IMR-90 (cell line): ENCODE results near the gene CPEB3. TPM values are rescaled to one million over a fixed set of nuclear protein-coding genes. Genes with fewer than 3 reads are reported as not detected.
A peak's percentile ranks its signal among the peaks of the same experiment; 100 is the strongest.

Source experiments
- ATAC-seq: fragments of 200-7000 bp; cut with Tn5 transposase; 2 replicates; pipeline ENCODE4 v1.9.1; 2020; ENCODE audit warnings: low read depth, mild to moderate bottlenecking, moderate library complexity
- BruUV-seq: library from RNA; stranded (reverse); fragments of 400-500 nt; replicated peaks from 2 replicates; lab custom pipeline; 2021; lab: Mats Ljungman, UMichigan
- CTCF ChIA-PET: fragments of 300-600 bp; formaldehyde crosslinking; extraction: SDS; loops from one replicate; lab custom pipeline; 2021; ENCODE audit warnings: antibody characterized with exemption; lab: Yijun Ruan, JAX
- POLR2A ChIA-PET: fragments of 300-600 bp; sonication (Branson Sonifier 250); formaldehyde crosslinking; loops from one replicate; lab custom pipeline; 2022; ENCODE audit warnings: antibody characterized with exemption; ENCODE audit not compliant: unreplicated experiment; lab: Charles Lee
- DNase-seq: peaks from one replicate; pipeline ENCODE4 v3.0.0; 2013
- H2AFZ ChIP-seq: replicated peaks from 2 replicates; pipeline ENCODE3; 2013; ENCODE audit warnings: low read length, mild to moderate bottlenecking; ENCODE audit not compliant: poor library complexity
- H2AK5ac ChIP-seq: 2 replicates; pipeline ENCODE4 v1.6.1; 2013; ENCODE audit warnings: low read depth, low read length, inconsistent platforms
- H2AK9ac ChIP-seq: replicated peaks from 2 replicates; pipeline ENCODE3; 2013; ENCODE audit warnings: mild to moderate bottlenecking, low read depth, low read length, moderate library complexity; ENCODE audit not compliant: poor library complexity
- H2BK120ac ChIP-seq: 2 replicates; pipeline ENCODE4 v1.6.1; 2013; ENCODE audit warnings: low read depth, low read length, inconsistent platforms
- H2BK15ac ChIP-seq: 3 replicates; pipeline ENCODE4 v1.6.1; 2013; ENCODE audit warnings: low read depth, low read length, inconsistent platforms
- H2BK20ac ChIP-seq: 2 replicates; pipeline ENCODE4 v1.6.1; 2013; ENCODE audit warnings: low read depth, mild to moderate bottlenecking, inconsistent platforms, low read length, moderate library complexity
- H2BK5ac ChIP-seq: 2 replicates; pipeline ENCODE4 v1.6.1; 2013; ENCODE audit warnings: mild to moderate bottlenecking, low read depth, low read length, inconsistent platforms; ENCODE audit not compliant: poor library complexity, severe bottlenecking
- H3K14ac ChIP-seq: replicated peaks from 2 replicates; pipeline ENCODE4 v1.6.1; 2013; ENCODE audit warnings: low read depth, low read length, inconsistent platforms
- H3K18ac ChIP-seq: 2 replicates; pipeline ENCODE4 v1.6.1; 2013; ENCODE audit warnings: low read depth, low read length, control low read depth
- H3K23ac ChIP-seq: 2 replicates; pipeline ENCODE4 v1.6.1; 2013; ENCODE audit warnings: low read depth, low read length, inconsistent platforms
- H3K27ac ChIP-seq: 2 replicates; pipeline ENCODE4 v1.5.1; 2013; ENCODE audit warnings: mild to moderate bottlenecking, control low read depth, low read length; ENCODE audit not compliant: insufficient read depth
- H3K27me3 ChIP-seq: 2 replicates; pipeline ENCODE4 v1.6.1; 2013; ENCODE audit warnings: low read length; ENCODE audit not compliant: control insufficient read depth, insufficient read depth
- H3K36me3 ChIP-seq: 2 replicates; pipeline ENCODE4 v1.6.1; 2013; ENCODE audit warnings: low read length, mixed read lengths; ENCODE audit not compliant: control insufficient read depth, insufficient read depth
- H3K4ac ChIP-seq: 2 replicates; pipeline ENCODE4 v1.6.1; 2013; ENCODE audit warnings: low read depth, low read length, inconsistent platforms
- H3K4me1 ChIP-seq: 2 replicates; pipeline ENCODE4 v1.6.1; 2013; ENCODE audit warnings: low read length, mixed read lengths; ENCODE audit not compliant: control insufficient read depth, insufficient read depth
- H3K4me2 ChIP-seq: 2 replicates; pipeline ENCODE4 v1.6.1; 2013; ENCODE audit warnings: low read depth, mild to moderate bottlenecking, control low read depth, low read length, moderate library complexity
- H3K4me3 ChIP-seq: 2 replicates; pipeline ENCODE4 v1.5.1; 2013; ENCODE audit warnings: low read depth, mild to moderate bottlenecking, control low read depth, low read length, moderate library complexity; ENCODE audit not compliant: insufficient read depth
- H3K56ac ChIP-seq: 2 replicates; pipeline ENCODE4 v1.6.1; 2013; ENCODE audit warnings: low read length, inconsistent platforms; ENCODE audit not compliant: insufficient read depth; ENCODE audit errors: extremely low read depth
- H3K79me1 ChIP-seq, 2 experiments: 2 replicates each; pipeline ENCODE4 v1.6.1; 2013; ENCODE audit warnings: low read length in 2 of 2, inconsistent platforms in 1 of 2, low read depth in 1 of 2
- H3K9ac ChIP-seq: 2 replicates; pipeline ENCODE4 v1.6.1; 2013; ENCODE audit warnings: low read depth, low read length, control low read depth
- H3K9me1 ChIP-seq: 2 replicates; pipeline ENCODE4 v1.6.1; 2013; ENCODE audit warnings: low read length, inconsistent platforms; ENCODE audit not compliant: insufficient read depth
- H3K9me3 ChIP-seq: 2 replicates; pipeline ENCODE4 v1.6.1; 2013; ENCODE audit warnings: low read length; ENCODE audit not compliant: control insufficient read depth, insufficient read depth
- H4K20me1 ChIP-seq: 2 replicates; pipeline ENCODE4 v1.6.1; 2013; ENCODE audit warnings: low read length, inconsistent platforms; ENCODE audit not compliant: insufficient read depth
- H4K5ac ChIP-seq: 2 replicates; pipeline ENCODE4 v1.6.1; 2013; ENCODE audit warnings: mild to moderate bottlenecking, low read depth, low read length, control low read depth
- H4K8ac ChIP-seq, 2 experiments: 2 replicates each; pipeline ENCODE4 v1.6.1; 2013; ENCODE audit warnings: low read depth in 2 of 2, low read length in 2 of 2, control low read depth in 1 of 2, inconsistent platforms in 1 of 2
- H4K91ac ChIP-seq: 2 replicates; pipeline ENCODE4 v1.6.1; 2013; ENCODE audit warnings: low read depth, low read length, inconsistent platforms; ENCODE audit not compliant: insufficient read depth
- BHLHE40 ChIP-seq: fragments of 150-350 bp; IDR thresholded peaks from 2 replicates; pipeline ENCODE4 v1.6.1; 2016; ENCODE audit warnings: mild to moderate bottlenecking, low read depth, low read length
- CEBPB ChIP-seq: IDR thresholded peaks from 2 replicates; pipeline ENCODE4 v1.6.1; 2012; ENCODE audit warnings: low read depth, low read length, improper control_type of control experiment
- CHD1 ChIP-seq: IDR thresholded peaks from 2 replicates; pipeline ENCODE4 v1.6.1; 2012; ENCODE audit warnings: low read depth, low read length, improper control_type of control experiment
- CTCF ChIP-seq: conservative IDR thresholded peaks from 2 replicates; pipeline ENCODE4 v1.5.1; 2012; ENCODE audit warnings: mild to moderate bottlenecking, low read depth, low read length, improper control_type of control experiment
- ELK1 ChIP-seq: fragments of 150-350 bp; IDR thresholded peaks from 2 replicates; pipeline ENCODE4 v1.6.1; 2016; ENCODE audit warnings: low read depth, mild to moderate bottlenecking, low read length, moderate library complexity, borderline replicate concordance
- FOS ChIP-seq: fragments of 150-350 bp; IDR thresholded peaks from 2 replicates; pipeline ENCODE4 v1.6.1; 2016; ENCODE audit warnings: low read depth, low read length
- MAFK ChIP-seq: IDR thresholded peaks from 2 replicates; pipeline ENCODE4 v1.6.1; 2012; ENCODE audit warnings: low read depth, low read length, improper control_type of control experiment
- MAZ ChIP-seq: IDR thresholded peaks from 2 replicates; pipeline ENCODE4 v1.6.1; 2012; ENCODE audit warnings: low read depth, mild to moderate bottlenecking, low read length, improper control_type of control experiment, moderate library complexity, borderline replicate concordance
- MXI1 ChIP-seq: IDR thresholded peaks from 2 replicates; pipeline ENCODE4 v1.6.1; 2012; ENCODE audit warnings: low read depth, mild to moderate bottlenecking, low read length, moderate library complexity, borderline replicate concordance
- NFE2L2 ChIP-seq: fragments of 150-350 bp; IDR thresholded peaks from 2 replicates; pipeline ENCODE4 v1.6.1; 2016; ENCODE audit warnings: low read depth, mild to moderate bottlenecking, low read length
- POLR2A ChIP-seq: IDR thresholded peaks from 2 replicates; pipeline ENCODE4 v1.6.1; 2012; ENCODE audit warnings: mild to moderate bottlenecking, low read depth, low read length
- RAD21 ChIP-seq: IDR thresholded peaks from 2 replicates; pipeline ENCODE4 v1.6.1; 2012; ENCODE audit warnings: low read length, improper control_type of control experiment
- RCOR1 ChIP-seq: IDR thresholded peaks from 2 replicates; pipeline ENCODE4 v1.6.1; 2012; ENCODE audit warnings: mild to moderate bottlenecking, low read length, improper control_type of control experiment; ENCODE audit not compliant: insufficient replicate concordance
- RFX5 ChIP-seq: IDR thresholded peaks from 2 replicates; pipeline ENCODE4 v1.8.0; 2012; ENCODE audit warnings: low read depth, mild to moderate bottlenecking, low read length, moderate library complexity
- SMC3 ChIP-seq: fragments of 150-350 bp; IDR thresholded peaks from 2 replicates; pipeline ENCODE4 v1.6.1; 2016; ENCODE audit warnings: low read depth, mild to moderate bottlenecking, antibody characterized with exemption, low read length, moderate library complexity
- USF2 ChIP-seq: fragments of 150-350 bp; IDR thresholded peaks from 2 replicates; pipeline ENCODE4 v1.6.1; 2017; ENCODE audit warnings: mild to moderate bottlenecking, antibody characterized with exemption, low read length, low read depth
- WGBS, 2 experiments: methylation state at CpG; one replicate each; pipeline versions ENCODE4 v1.1.5 to v1.1.7; 2013; ENCODE audit warnings: missing lambda C conversion rate in 2 of 2; ENCODE audit not compliant: insufficient read length in 1 of 2; ENCODE audit errors: extremely low coverage in 2 of 2; 5-methylcytosine and 5-hydroxymethylcytosine counted together
- dilution Hi-C: fragments of 300-500 bp; cut with HindIII; formaldehyde crosslinking; loops from one replicate; pipeline ENCODE4 v1.14.3; 2018; ENCODE audit warnings: low sequenced_read_pairs; ENCODE audit not compliant: unreplicated experiment
- in situ Hi-C: fragments of 300-500 bp; cut with MboI; formaldehyde crosslinking; loops from 3 replicates; pipeline ENCODE4 v1.14.3; 2019; ENCODE audit warnings: low sequenced_read_pairs, inconsistent platforms, mixed read lengths
- intact Hi-C: fragments of 100-400 bp; cut with micrococcal nuclease; formaldehyde crosslinking; loops from 2 replicates; pipeline ENCODE4 v1.10.0; 2022
- polyA plus RNA-seq, 3 experiments: library from polyadenylated mRNA; depleted of rRNA; stranded (reverse); fragments of >200 nt; gene quantifications; 2 replicates each; pipeline ENCODE4 v1.2.3, GENCODE V29; 2012; ENCODE audit warnings: low replicate concordance in 1 of 3
- total RNA-seq: library from RNA; depleted of rRNA; stranded (reverse); fragments of >200 nt; gene quantifications from 2 replicates; pipeline ENCODE4 v1.2.3, GENCODE V29; 2012

The CPEB3 gene
- total and polyA plus RNA-seq, 2 of the 4 experiments (the other 2 are of a cell fraction), result 0.18 to 0.36 TPM

GRCh38 chr10:92064506-92064905, 226.4 kb downstream of the CPEB3 start:
- no peak overlapping the region for H3K18ac ChIP-seq
- no peak overlapping the region for H4K8ac ChIP-seq
- WGBS, 2 experiments, result no CpG with 5 or more reads among the region's 2 CpGs
- no peak overlapping the region for H2BK20ac ChIP-seq
- DNase-seq (peak; percentile 48), ATAC-seq (no peak)
- no peaks in the 10 kb centered on the region for H3K9me3 ChIP-seq
- no peak overlapping the region for H3K4me3 ChIP-seq
- no peak overlapping the region for H2AK5ac ChIP-seq
- no peaks in the 10 kb centered on the region for H3K27me3 ChIP-seq
- peaks cover 5% of the 10 kb centered on the region; the same call in 1 of the 2 replicates for H3K4me1 ChIP-seq
- TF ChIP-seq MAFK, result no peak
- TF ChIP-seq CEBPB, result no peak
- no peak for TF ChIP-seq CTCF
- no peak for TF ChIP-seq BHLHE40
- no peak for TF ChIP-seq MXI1
- no peak for TF ChIP-seq RAD21
- no peak for TF ChIP-seq CHD1
- no peak for TF ChIP-seq USF2
- TF ChIP-seq RCOR1, result no peak
- no peak for TF ChIP-seq NFE2L2
- TF ChIP-seq SMC3, result no peak
- no peak for TF ChIP-seq MAZ
- no peak for TF ChIP-seq RFX5
- TF ChIP-seq FOS, result no peak
- no peak for TF ChIP-seq ELK1
- TF ChIP-seq POLR2A, result no peak
- H3K79me1 ChIP-seq, result no peaks in the 10 kb centered on the region
- H3K27ac ChIP-seq, result no peak overlapping the region
- intact Hi-C loops, result no loop called here
- no peak overlapping the region for H4K5ac ChIP-seq
- H4K91ac ChIP-seq, result no peak overlapping the region
- dilution Hi-C loops, result no loop called here
- H3K9ac ChIP-seq, result no peak overlapping the region
- no peak overlapping the region for H2AFZ ChIP-seq
- no peak overlapping the region for H2BK120ac ChIP-seq
- CTCF ChIA-PET, result no interaction called here
- peaks cover 3% of the 10 kb centered on the region; the same call in 1 of the 2 replicates for H3K9me1 ChIP-seq
- in situ Hi-C loops, result no loop called here
- no peak overlapping the region for H3K56ac ChIP-seq
- H3K4me2 ChIP-seq, result no peak overlapping the region
- no peak overlapping the region for H3K14ac ChIP-seq
- POLR2A ChIA-PET, result no interaction called here
- no peak overlapping the region for H2BK15ac ChIP-seq
- no peak overlapping the region for H3K23ac ChIP-seq
- no peaks in the 10 kb centered on the region for H4K20me1 ChIP-seq
- no TSS peak for BruUV-seq
- no peak overlapping the region for H3K4ac ChIP-seq
- no peaks in the 10 kb centered on the region; the same call in 1 of the 2 replicates for H3K36me3 ChIP-seq
- H2AK9ac ChIP-seq, result no peak overlapping the region
- no peak overlapping the region for H2BK5ac ChIP-seq
